ENCODE data around the gene PCNX2. TPM values are rescaled to one million over a fixed set of nuclear protein-coding genes. Genes with fewer than 3 reads are reported as not detected.

PCNX2 gene
- total and polyA plus RNA-seq, 7 donors, result 1.8 to 13.8 (median 5.1) TPM

GRCh38 chr1:232987046-232987773, 308.3 kb downstream of the PCNX2 start:
- no peaks in the 10 kb centered on the region for H3K4me1 ChIP-seq
- H3K27ac ChIP-seq, result no peak overlapping the region
- WGBS, 2 donors, result 85 to 93% methylated on average over 11 of the region's 11 CpGs
- TF ChIP-seq EP300 (IDR thresholded peaks at IDR 0.05) (no peak), POLR2AphosphoS5 (IDR thresholded peaks at IDR 0.05) (no peak), POLR2A (IDR thresholded peaks at IDR 0.05) (no peak)
- TF ChIP-seq, protein P1, sequence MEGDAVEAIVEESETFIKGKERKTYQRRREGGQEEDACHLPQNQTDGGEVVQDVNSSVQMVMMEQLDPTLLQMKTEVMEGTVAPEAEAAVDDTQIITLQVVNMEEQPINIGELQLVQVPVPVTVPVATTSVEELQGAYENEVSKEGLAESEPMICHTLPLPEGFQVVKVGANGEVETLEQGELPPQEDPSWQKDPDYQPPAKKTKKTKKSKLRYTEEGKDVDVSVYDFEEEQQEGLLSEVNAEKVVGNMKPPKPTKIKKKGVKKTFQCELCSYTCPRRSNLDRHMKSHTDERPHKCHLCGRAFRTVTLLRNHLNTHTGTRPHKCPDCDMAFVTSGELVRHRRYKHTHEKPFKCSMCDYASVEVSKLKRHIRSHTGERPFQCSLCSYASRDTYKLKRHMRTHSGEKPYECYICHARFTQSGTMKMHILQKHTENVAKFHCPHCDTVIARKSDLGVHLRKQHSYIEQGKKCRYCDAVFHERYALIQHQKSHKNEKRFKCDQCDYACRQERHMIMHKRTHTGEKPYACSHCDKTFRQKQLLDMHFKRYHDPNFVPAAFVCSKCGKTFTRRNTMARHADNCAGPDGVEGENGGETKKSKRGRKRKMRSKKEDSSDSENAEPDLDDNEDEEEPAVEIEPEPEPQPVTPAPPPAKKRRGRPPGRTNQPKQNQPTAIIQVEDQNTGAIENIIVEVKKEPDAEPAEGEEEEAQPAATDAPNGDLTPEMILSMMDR (IDR thresholded peaks at IDR 0.05), result no peak
- H3K36me3 ChIP-seq, result no peaks in the 10 kb centered on the region
- H3K27me3 ChIP-seq, result no peaks in the 10 kb centered on the region
- H3K9me3 ChIP-seq, result no peaks in the 10 kb centered on the region
- DNase-seq, result peak; percentile 52
- no peak overlapping the region for H3K4me3 ChIP-seq
- intact Hi-C loops (cut with DNase I), result no loop called here

GRCh38 chr1:232986527-232986922, 309.0 kb downstream of the PCNX2 start:
- Histone ChIP-seq H3K9me3 (no peaks in the 10 kb centered on the region), H3K27ac (no peak overlapping the region), H3K27me3 (no peaks in the 10 kb centered on the region), H3K36me3 (no peaks in the 10 kb centered on the region), H3K4me3 (no peak overlapping the region), H3K4me1 (no peaks in the 10 kb centered on the region)
- WGBS, 2 donors, result 96 to 97% methylated on average over 5 of the region's 5 CpGs
- intact Hi-C loops (cut with DNase I), result no loop called here
- TF ChIP-seq POLR2AphosphoS5 (IDR thresholded peaks at IDR 0.05) (no peak), POLR2A (IDR thresholded peaks at IDR 0.05) (no peak), EP300 (IDR thresholded peaks at IDR 0.05) (no peak)
- TF ChIP-seq, protein P1 (IDR thresholded peaks at IDR 0.05), result no peak
- peak; percentile 33 for DNase-seq

GRCh38 chr1:232985882-232986526, 309.5 kb downstream of the PCNX2 start:
- Histone ChIP-seq H3K9me3 (no peaks in the 10 kb centered on the region), H3K4me3 (no peak overlapping the region), H3K27me3 (no peaks in the 10 kb centered on the region), H3K4me1 (no peaks in the 10 kb centered on the region), H3K36me3 (no peaks in the 10 kb centered on the region), H3K27ac (no peak overlapping the region)
- 91 to 94% methylated on average over 31 of the region's 31 CpGs for WGBS, 2 donors
- intact Hi-C loops (cut with DNase I), result no loop called here
- TF ChIP-seq EP300 (IDR thresholded peaks at IDR 0.05) (no peak), POLR2A (IDR thresholded peaks at IDR 0.05) (no peak), POLR2AphosphoS5 (IDR thresholded peaks at IDR 0.05) (no peak)
- TF ChIP-seq, protein P1 (IDR thresholded peaks at IDR 0.05), result no peak
- DNase-seq, result no peak

GRCh38 chr1:232984577-232985425, 310.7 kb downstream of the PCNX2 start:
- no peak overlapping the region for H3K4me3 ChIP-seq
- H3K4me1 ChIP-seq, result no peaks in the 10 kb centered on the region
- no peaks in the 10 kb centered on the region for H3K9me3 ChIP-seq
- no peaks in the 10 kb centered on the region for H3K36me3 ChIP-seq
- DNase-seq, result no peak
- no peak for TF ChIP-seq EP300 (IDR thresholded peaks at IDR 0.05)
- no peak for TF ChIP-seq POLR2AphosphoS5 (IDR thresholded peaks at IDR 0.05)
- TF ChIP-seq, protein P1 (IDR thresholded peaks at IDR 0.05), result no peak
- H3K27ac ChIP-seq, result no peak overlapping the region
- 67 to 85% methylated on average over 10 of the region's 10 CpGs for WGBS, 2 donors
- H3K27me3 ChIP-seq, result no peaks in the 10 kb centered on the region
- intact Hi-C loops (cut with DNase I), result no loop called here

All from sigmoid colon (tissue), 7 donors.